Neural crest cell (in vitro differentiated cells): ENCODE measurements around the gene CTRL. TPM values are rescaled to one million over a fixed set of nuclear protein-coding genes. Genes with fewer than 3 reads are reported as not detected.
"Not testable (repeated sequence)": the region's sequence is repeated elsewhere in the genome, so short reads cannot be mapped to it uniquely, and the experiment has no call there.

Source experiments
- DNase-seq: peaks from one replicate; pipeline ENCODE4 v3.0.0; 2021; ENCODE audit warnings: low read depth, mixed read lengths, low spot score
- H3K27ac Mint-ChIP-seq: one replicate; pipeline ENCODE4 v1.8.0; 2021; ENCODE audit warnings: mild to moderate bottlenecking, mixed read lengths; ENCODE audit not compliant: unreplicated experiment
- H3K27me3 Mint-ChIP-seq: 2 replicates; pipeline ENCODE4 v1.8.0; 2021; ENCODE audit warnings: low read depth, mild to moderate bottlenecking, mixed read lengths
- H3K36me3 Mint-ChIP-seq: 2 replicates; pipeline ENCODE4 v1.8.0; 2021; ENCODE audit warnings: low read depth, mild to moderate bottlenecking, mixed read lengths
- H3K4me1 Mint-ChIP-seq: 2 replicates; pipeline ENCODE4 v1.8.0; 2021; ENCODE audit warnings: mixed read lengths
- H3K4me3 Mint-ChIP-seq: one replicate; pipeline ENCODE4 v1.8.0; 2021; ENCODE audit warnings: mild to moderate bottlenecking, mixed read lengths
- H3K9me3 Mint-ChIP-seq: 2 replicates; pipeline ENCODE4 v1.8.0; 2021; ENCODE audit warnings: mixed read lengths
- total RNA-seq: library from RNA; stranded (reverse); gene quantifications from 2 replicates; pipeline ENCODE4 v1.2.1, GENCODE V29; 2021
- TF ChIP-seq, protein P1 (sequence below): fragments of 200-600 bp; sonication (generic); conservative IDR thresholded peaks from 2 replicates; pipeline ENCODE4 v1.5.0; 2021; ENCODE audit warnings: antibody characterized with exemption, mild to moderate bottlenecking

CTRL gene
- total RNA-seq, 1 donor from 2014 or later, result 3.0 TPM

- Mint-ChIP-seq H3K9me3 (no peaks in the 10 kb centered on the region), H3K27me3 (no peaks in the 10 kb centered on the region), H3K4me3 (peak overlapping the region; percentile 69), H3K4me1 (peaks cover 18% of the 10 kb centered on the region), H3K36me3 (no peaks in the 10 kb centered on the region), H3K27ac (no peak overlapping the region)
- DNase-seq, result no peak
- TF ChIP-seq, protein P1, sequence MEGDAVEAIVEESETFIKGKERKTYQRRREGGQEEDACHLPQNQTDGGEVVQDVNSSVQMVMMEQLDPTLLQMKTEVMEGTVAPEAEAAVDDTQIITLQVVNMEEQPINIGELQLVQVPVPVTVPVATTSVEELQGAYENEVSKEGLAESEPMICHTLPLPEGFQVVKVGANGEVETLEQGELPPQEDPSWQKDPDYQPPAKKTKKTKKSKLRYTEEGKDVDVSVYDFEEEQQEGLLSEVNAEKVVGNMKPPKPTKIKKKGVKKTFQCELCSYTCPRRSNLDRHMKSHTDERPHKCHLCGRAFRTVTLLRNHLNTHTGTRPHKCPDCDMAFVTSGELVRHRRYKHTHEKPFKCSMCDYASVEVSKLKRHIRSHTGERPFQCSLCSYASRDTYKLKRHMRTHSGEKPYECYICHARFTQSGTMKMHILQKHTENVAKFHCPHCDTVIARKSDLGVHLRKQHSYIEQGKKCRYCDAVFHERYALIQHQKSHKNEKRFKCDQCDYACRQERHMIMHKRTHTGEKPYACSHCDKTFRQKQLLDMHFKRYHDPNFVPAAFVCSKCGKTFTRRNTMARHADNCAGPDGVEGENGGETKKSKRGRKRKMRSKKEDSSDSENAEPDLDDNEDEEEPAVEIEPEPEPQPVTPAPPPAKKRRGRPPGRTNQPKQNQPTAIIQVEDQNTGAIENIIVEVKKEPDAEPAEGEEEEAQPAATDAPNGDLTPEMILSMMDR, result no peak
Measured at GRCh38 chr16:67941469-67942199, 10.0 kb upstream of the CTRL start.

DNA sequence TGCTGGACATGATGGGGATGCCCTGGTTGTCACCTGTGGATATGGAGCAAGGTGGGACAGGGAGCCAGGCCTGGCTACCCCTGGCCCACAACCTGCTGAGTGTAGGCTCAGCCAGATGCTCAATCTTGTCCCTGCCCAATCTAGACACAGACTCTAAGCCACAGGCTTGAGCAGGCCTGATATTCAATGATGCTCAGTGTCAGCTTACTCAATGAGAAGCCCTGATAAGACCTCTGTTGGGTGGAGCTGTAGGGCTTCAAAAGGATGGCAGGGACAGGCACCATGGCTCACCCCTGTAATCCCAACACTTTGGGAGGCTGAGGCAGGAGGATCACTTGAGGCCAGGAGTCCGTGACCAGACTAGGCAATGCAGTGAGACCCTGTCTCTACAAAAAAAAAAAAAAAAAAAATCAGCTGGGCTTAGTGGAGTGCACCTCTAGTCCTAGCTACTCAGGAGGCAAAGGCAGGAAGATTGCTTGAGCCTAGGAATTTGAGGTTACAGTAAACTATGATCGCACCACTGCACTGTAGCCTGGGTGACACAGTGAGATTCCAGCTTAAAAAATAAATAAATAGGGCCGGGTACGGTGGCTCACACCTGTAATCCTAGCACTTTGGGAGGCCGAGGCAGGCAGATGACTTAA is 8.9 kb upstream of the CTRL start:
- peaks cover 4% of the 10 kb centered on the region for H3K27me3 Mint-ChIP-seq
- no peak overlapping the region for H3K27ac Mint-ChIP-seq
- TF ChIP-seq, protein P1, result no peak
- H3K36me3 Mint-ChIP-seq, result peaks cover 3% of the 10 kb centered on the region
- peaks cover 22% of the 10 kb centered on the region for H3K4me1 Mint-ChIP-seq
- peak overlapping the region; percentile 56 for H3K4me3 Mint-ChIP-seq
- no peaks in the 10 kb centered on the region for H3K9me3 Mint-ChIP-seq
- DNase-seq, result no peak

DNA sequence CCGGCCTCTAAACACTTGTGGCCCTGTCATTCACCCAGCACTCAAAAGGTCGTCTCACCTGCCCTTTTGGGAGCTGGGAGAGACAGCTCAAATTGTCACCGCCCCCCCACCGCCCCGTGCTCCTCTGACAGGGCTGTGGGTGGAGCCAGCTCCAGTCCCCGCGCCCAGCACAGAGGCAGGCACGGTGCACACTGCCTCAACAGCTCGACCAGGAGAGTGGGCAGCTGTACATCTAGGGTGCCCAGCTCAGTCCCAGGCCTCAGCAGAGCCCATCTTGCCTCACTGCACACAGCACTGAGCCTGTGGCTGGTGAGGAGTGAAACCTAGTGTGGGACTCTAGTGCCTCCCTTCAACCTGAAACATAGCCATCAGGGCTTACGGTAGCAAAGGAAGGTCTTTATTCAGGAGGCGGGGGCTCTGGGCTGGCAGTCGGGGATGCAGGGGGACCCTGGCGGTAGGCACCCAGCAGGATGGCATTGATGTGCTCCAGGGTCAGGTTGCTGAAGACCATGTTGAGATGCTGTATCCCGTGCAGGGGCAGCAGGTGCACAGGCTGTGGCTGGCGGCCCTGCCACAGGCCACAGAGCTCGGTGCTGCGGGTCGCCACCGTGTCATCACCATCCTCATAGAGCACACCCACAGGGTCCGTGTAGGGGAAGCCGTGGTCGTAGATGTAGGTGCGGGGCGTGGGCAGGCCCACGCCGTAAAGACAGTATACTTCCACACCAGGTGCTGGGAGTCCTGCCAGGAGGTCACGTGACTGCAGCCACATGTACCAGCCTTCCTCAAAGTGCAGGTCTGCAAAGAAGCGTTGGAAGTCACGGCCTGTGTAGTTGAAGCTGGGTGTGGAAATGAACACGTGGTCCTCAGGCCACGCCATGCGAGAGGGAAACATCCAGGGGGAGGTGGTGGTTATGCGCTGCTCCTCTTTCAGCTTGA is 8.1 kb upstream of the CTRL start:
- Mint-ChIP-seq H3K36me3 (peaks cover 3% of the 10 kb centered on the region), H3K4me3 (no peak overlapping the region), H3K27me3 (peaks cover 7% of the 10 kb centered on the region), H3K27ac (no peak overlapping the region), H3K9me3 (no peaks in the 10 kb centered on the region), H3K4me1 (peaks cover 30% of the 10 kb centered on the region)
- TF ChIP-seq, protein P1, result no peak
- DNase-seq, result no peak

DNA sequence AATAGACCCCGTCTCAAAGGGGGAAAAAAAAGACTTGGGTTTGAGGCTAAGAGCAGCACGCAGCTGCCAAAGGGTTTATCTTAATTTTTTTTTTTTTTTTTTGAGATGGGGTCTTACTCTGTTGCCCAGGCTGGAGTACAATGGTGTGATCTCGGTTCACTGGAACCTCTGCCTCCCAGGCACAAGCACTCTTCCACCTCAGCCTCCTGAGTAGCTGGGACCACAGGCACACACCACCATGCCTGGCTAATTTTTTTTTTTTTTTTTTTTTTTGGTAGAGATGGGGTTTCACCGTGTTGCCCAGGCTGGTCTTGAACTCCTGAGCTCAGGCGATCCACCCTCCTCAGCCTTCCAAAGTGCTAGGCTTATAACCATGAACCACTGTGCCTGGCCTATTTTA is 6.1 kb upstream of the CTRL start:
- not testable (repeated sequence) for H3K36me3 Mint-ChIP-seq

DNA sequence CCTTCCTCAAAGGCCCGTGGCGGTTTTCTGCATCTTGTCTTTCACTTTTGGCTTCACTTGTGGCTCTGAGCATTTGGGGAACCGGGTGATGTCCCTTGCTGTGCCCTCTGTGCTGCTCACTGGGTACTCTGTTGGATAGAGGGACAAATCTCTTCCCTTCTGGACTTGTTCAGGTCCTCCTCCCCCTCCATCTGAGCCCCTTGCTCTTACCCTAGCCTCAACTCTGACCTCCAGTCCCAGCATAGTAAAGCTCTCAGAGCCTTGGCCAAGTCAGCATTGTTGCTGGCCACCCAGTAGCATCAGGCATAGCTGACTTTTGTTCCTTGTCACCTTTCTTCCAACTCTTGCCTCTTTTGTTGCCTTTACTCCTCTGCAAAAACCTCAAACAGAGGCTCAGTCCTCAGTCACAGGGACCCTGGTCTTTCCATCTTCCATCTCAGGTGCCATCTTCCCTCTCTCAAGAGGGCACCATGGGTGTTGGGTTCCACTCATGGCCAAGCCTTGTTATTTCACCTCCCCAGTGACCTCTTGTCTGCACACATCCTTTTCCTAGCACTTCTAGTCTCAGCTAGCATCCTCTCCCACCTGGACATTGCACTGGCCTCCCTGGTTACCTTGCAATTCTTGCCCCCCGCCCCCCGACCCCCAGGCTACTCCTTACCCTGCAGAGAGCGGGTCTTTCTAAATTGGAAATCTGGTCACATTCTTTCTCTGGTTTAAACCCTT is 5.4 kb upstream of the CTRL start:
- TF ChIP-seq, protein P1, result no peak
- Mint-ChIP-seq H3K9me3 (no peaks in the 10 kb centered on the region), H3K4me1 (peaks cover 36% of the 10 kb centered on the region)

More for the DNA sequence above, 6.1 kb upstream of the CTRL start:
- not testable (repeated sequence) for H3K27me3 Mint-ChIP-seq, H3K9me3 Mint-ChIP-seq, H3K27ac Mint-ChIP-seq, DNase-seq
- peaks cover 39% of the 10 kb centered on the region for H3K4me1 Mint-ChIP-seq
- H3K4me3 Mint-ChIP-seq, result peak overlapping the region; percentile 99

More for the DNA sequence above, 5.4 kb upstream of the CTRL start:
- peak overlapping the region; percentile 99 for H3K4me3 Mint-ChIP-seq
- peaks cover 3% of the 10 kb centered on the region for H3K36me3 Mint-ChIP-seq
- no peak for DNase-seq
- peak overlapping the region; percentile 59 for H3K27ac Mint-ChIP-seq
- peaks cover 7% of the 10 kb centered on the region for H3K27me3 Mint-ChIP-seq
